Activated gamma-delta T cell treated with anti-CD3 and anti-CD28 coated beads, Interleukin-2, amount 50 U/mL, for 16 hours (primary cell): Measurements from ENCODE around the gene IGHMBP2.

Experiments used
- DNase-seq: peaks from one replicate; pipeline ENCODE4 v3.0.0-alpha.2; 2020; ENCODE audit warnings: low read depth

Gene IGHMBP2

DNA sequence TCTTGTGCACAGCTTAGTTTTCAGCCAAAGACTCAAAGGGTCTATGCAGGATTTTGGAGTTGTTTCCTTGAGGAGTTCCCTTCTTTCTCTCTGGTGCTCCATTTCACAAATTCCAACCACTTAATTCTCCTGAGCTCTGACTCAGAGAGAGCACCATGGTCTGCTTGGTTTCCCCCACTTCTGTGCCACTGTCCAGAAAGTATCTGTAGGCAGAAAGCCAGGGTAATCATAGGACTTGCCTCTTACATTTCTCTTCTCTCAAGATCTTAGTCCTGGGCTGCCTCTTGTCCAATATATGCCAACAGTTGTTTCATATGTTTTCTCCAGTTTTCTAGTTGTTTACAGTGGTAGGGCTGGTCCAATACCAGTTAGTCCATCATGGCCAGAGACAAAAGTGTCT lies 83.5 kb downstream of the IGHMBP2 start:
- no peak for DNase-seq

DNA sequence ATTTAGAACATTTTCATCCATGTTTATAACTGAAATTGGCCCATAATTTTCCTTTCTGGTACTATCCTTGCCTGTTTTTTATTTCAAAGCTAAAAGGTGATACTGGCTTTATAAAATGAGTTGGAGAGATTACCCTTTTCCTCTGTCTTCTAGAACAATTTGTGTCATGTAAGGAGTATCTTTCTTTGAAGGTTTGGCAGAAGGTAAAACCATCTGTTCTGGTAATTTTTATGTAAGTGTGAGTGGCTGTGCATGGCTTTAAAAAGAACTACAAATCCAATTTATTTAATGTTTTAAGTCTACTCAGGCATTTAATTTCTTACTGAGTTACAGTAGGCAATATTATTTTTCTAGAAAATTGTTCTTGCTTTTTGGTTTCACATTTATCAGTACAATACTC lies 84.8 kb downstream of the IGHMBP2 start:
- no peak for DNase-seq
